Measurements from ENCODE around the gene PRSS1.
"Not testable (repeated sequence)": the region's sequence is repeated elsewhere in the genome, so short reads cannot be mapped to it uniquely, and the experiment has no call there.

PRSS1 gene

DNA sequence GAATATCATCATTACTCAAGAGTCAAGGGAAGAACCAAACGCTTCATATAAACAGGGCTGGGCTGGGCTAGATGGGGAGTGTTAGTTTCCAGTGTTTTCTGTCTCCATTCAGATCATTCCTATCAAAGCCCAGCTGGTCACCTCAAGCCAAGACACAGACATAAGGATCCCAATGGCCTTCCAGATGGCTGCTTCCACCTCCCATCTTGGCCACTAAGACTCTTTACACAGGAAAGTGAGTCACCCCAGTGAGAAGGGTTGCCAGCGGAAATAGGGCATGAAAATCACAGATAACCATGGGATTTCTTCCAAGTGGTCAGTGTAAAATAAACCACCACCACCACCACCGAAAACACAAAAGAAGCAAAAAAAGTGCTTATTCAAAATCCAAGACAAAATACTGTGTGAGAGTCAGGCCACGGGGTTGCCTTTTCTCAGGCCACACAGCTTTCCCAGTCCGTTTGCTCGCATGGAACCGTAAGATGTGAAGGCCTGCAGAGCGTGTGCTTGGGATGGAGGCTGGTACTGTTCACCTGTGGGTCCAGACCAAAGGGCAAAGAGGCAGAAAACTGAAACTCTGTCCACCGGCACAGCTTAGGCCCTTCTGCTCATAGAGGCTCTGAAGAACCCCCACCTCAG, 27.1 kb downstream of the PRSS1 start:
- Histone ChIP-seq H3K27me3 (ENCODE audit: insufficient read depth, poor library complexity, severe bottlenecking) (no peaks in the 10 kb centered on the region), H3K27ac (replicated peaks) (no peak overlapping the region), H3K4me3 (replicated peaks; ENCODE audit: insufficient read depth, low read length) (no peak overlapping the region)
- no peak for DNase-seq (ENCODE audit: low read depth in 1 of 2, low spot score in 1 of 2)
- TF ChIP-seq SPI1 (IDR thresholded peaks at IDR 0.05; ENCODE audit: borderline replicate concordance, low read depth) = no peak
- TF ChIP-seq, protein P1, sequence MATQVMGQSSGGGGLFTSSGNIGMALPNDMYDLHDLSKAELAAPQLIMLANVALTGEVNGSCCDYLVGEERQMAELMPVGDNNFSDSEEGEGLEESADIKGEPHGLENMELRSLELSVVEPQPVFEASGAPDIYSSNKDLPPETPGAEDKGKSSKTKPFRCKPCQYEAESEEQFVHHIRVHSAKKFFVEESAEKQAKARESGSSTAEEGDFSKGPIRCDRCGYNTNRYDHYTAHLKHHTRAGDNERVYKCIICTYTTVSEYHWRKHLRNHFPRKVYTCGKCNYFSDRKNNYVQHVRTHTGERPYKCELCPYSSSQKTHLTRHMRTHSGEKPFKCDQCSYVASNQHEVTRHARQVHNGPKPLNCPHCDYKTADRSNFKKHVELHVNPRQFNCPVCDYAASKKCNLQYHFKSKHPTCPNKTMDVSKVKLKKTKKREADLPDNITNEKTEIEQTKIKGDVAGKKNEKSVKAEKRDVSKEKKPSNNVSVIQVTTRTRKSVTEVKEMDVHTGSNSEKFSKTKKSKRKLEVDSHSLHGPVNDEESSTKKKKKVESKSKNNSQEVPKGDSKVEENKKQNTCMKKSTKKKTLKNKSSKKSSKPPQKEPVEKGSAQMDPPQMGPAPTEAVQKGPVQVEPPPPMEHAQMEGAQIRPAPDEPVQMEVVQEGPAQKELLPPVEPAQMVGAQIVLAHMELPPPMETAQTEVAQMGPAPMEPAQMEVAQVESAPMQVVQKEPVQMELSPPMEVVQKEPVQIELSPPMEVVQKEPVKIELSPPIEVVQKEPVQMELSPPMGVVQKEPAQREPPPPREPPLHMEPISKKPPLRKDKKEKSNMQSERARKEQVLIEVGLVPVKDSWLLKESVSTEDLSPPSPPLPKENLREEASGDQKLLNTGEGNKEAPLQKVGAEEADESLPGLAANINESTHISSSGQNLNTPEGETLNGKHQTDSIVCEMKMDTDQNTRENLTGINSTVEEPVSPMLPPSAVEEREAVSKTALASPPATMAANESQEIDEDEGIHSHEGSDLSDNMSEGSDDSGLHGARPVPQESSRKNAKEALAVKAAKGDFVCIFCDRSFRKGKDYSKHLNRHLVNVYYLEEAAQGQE (IDR thresholded peaks at IDR 0.05; ENCODE audit: insufficient replicate concordance, low read depth) = no peak
- no peak for TF ChIP-seq GABPA (IDR thresholded peaks at IDR 0.05; ENCODE audit: low read depth)
- TF ChIP-seq POLR2AphosphoS5 (IDR thresholded peaks at IDR 0.05; ENCODE audit: low read depth) = no peak
- TF ChIP-seq, protein P2, sequence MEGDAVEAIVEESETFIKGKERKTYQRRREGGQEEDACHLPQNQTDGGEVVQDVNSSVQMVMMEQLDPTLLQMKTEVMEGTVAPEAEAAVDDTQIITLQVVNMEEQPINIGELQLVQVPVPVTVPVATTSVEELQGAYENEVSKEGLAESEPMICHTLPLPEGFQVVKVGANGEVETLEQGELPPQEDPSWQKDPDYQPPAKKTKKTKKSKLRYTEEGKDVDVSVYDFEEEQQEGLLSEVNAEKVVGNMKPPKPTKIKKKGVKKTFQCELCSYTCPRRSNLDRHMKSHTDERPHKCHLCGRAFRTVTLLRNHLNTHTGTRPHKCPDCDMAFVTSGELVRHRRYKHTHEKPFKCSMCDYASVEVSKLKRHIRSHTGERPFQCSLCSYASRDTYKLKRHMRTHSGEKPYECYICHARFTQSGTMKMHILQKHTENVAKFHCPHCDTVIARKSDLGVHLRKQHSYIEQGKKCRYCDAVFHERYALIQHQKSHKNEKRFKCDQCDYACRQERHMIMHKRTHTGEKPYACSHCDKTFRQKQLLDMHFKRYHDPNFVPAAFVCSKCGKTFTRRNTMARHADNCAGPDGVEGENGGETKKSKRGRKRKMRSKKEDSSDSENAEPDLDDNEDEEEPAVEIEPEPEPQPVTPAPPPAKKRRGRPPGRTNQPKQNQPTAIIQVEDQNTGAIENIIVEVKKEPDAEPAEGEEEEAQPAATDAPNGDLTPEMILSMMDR (IDR thresholded peaks at IDR 0.05; ENCODE audit: insufficient read depth, low read length) = no peak

DNA sequence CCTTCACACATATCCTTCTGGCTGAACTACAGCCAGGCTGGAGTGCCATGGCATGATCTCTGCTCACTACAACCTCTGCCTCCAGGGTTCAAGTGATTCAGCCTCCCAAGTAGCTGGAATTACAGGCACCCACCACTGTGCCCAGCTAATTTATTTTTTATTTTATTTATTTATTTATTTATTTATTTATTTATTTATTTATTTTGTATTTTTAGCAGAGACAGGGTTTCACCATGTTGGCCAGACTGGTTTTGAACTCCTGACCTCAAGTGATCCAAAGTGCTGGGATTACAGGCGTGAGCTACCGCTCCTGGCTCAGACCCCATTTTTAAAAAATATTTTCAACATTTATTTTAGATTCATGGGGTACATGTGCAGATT, 27.6 kb downstream of the PRSS1 start:
- H3K27ac ChIP-seq (replicated peaks); H3K4me3 ChIP-seq (replicated peaks; ENCODE audit: insufficient read depth, low read length); DNase-seq (ENCODE audit: low read depth in 1 of 2, low spot score in 1 of 2); H3K27me3 ChIP-seq (ENCODE audit: insufficient read depth, poor library complexity, severe bottlenecking): not testable (repeated sequence)

DNA sequence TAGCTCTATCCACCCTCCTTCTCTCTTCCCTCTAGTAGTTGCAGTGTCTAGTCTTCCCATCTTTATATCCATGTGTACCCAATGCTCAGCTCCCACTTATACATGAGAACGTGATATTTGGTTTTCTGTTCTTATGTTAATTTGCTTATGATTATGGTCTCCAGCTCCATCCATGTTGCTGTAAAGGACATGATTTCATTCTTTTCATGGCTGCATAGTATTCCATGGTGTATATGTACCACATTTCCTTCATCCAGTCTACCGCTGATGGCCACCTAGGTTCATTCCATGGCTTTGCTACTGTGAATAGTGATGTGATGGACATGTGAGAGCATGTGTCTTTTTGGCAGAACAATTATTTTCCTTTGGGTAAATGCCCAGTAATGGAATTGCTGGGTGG, 28.0 kb downstream of the PRSS1 start:
- no peak for TF ChIP-seq GABPA (IDR thresholded peaks at IDR 0.05; ENCODE audit: low read depth)
- TF ChIP-seq, protein P2 (IDR thresholded peaks at IDR 0.05; ENCODE audit: insufficient read depth, low read length) = no peak
- TF ChIP-seq, protein P1 (IDR thresholded peaks at IDR 0.05; ENCODE audit: insufficient replicate concordance, low read depth) = no peak
- TF ChIP-seq SPI1 (IDR thresholded peaks at IDR 0.05; ENCODE audit: borderline replicate concordance, low read depth) = no peak
- no peak for TF ChIP-seq POLR2AphosphoS5 (IDR thresholded peaks at IDR 0.05; ENCODE audit: low read depth)
- Histone ChIP-seq H3K27ac (replicated peaks) (no peak overlapping the region), H3K27me3 (ENCODE audit: insufficient read depth, poor library complexity, severe bottlenecking) (no peaks in the 10 kb centered on the region), H3K4me3 (replicated peaks; ENCODE audit: insufficient read depth, low read length) (no peak overlapping the region)
- no peak for DNase-seq (ENCODE audit: low read depth in 1 of 2, low spot score in 1 of 2)

DNA sequence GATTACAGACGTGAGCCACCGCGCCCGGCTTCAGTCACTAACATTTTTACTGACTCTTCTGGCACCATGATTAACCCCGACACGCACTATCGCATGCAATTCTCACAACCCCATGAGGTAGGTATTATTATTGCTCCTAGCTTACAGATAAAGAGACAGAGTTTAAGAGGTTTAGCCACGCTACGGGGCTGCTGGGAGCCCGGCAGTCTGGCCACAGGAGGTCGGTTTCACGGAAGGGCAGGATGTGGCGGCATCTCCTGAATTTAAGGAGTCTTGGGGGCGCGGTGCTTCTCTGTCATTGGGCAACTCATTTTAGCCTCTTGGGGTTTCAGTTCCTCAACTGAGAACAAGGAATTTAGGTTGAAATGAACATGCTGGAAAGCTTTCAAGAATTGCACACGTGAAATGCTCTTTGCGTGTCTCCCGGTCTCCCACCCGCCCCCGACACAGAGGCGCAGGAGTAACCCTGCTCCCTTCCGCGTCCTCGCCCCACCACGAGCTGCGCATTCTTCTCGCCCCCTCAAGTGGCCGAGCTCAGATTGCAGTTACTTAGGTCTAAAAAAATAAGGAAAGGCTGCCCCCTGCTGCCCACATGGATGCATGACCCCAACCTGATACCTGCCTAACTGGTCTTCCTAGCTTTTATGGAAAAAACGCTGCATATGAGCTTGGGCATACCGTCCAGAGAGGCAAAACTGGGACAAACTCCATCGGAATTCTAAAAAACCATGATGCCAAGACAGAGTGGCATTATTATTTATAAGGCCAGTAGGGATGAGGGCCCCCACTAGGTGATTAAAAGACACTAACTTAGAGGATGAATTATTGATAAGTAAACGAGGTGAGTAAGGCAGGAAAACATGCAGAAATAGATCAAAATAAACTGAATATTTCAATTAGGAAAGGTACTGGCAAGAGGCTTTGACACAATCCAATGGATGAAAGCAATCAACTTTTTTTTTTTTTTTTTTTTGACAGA, 33.9 kb downstream of the PRSS1 start:
- Histone ChIP-seq H3K27ac (replicated peaks) (no peak overlapping the region), H3K27me3 (ENCODE audit: insufficient read depth, poor library complexity, severe bottlenecking) (no peaks in the 10 kb centered on the region), H3K4me3 (replicated peaks; ENCODE audit: insufficient read depth, low read length) (no peak overlapping the region)
- TF ChIP-seq, protein P2 (IDR thresholded peaks at IDR 0.05; ENCODE audit: insufficient read depth, low read length) = peak; percentile 87
- TF ChIP-seq GABPA (IDR thresholded peaks at IDR 0.05; ENCODE audit: low read depth) = no peak
- peak; percentile 60 to 87 for DNase-seq (ENCODE audit: low read depth in 1 of 2, low spot score in 1 of 2)

Data from HL-60 (cell line).